Body of pancreas (tissue), 4 donors: ENCODE results near the gene RAPGEF3.

Experiments used
- CTCF ChIP-seq, 7 experiments: fragments of 450-650 bp in 4 of 7; fragments of 200-600 bp in 3 of 7; sonication (generic) in 3 of 7; IDR thresholded peaks; one replicate each; pipeline ENCODE4 v1.5.1; 2016 to 2019; ENCODE audit warnings: antibody characterized with exemption in 7 of 7
- POLR2A ChIP-seq, 3 donors: fragments of 450-650 bp; IDR thresholded peaks; one replicate each; pipeline ENCODE4 v1.6.1; 2016; ENCODE audit warnings: antibody characterized with exemption in 3 of 3, mild to moderate bottlenecking in 2 of 3

GRCh38 chr12:47757840-47758583 is 668 bp downstream of the RAPGEF3 start:
- TF ChIP-seq CTCF (IDR thresholded peaks at IDR 0.05) (no peak), POLR2A (IDR thresholded peaks at IDR 0.05) (no peak)
